BLaER1 treated with 17β-estradiol and CSF1 and Interleukin-3, amounts not matched to agents 10 nM and 100 nM (cell line): ENCODE data around the gene TRDMT1.
"Not testable (repeated sequence)": the region's sequence is repeated elsewhere in the genome, so short reads cannot be mapped to it uniquely, and the experiment has no call there.

Experiments
- H3K27ac ChIP-seq, 11 experiments: shearing (Covaris generic); formaldehyde crosslinking; 2 replicates each; pipeline ENCODE4 v1.8.1; 2022
- H3K27me3 ChIP-seq, 11 experiments: shearing (Covaris generic); formaldehyde crosslinking; 2 replicates each; pipeline ENCODE4 v1.8.1; 2022
- H3K36me3 ChIP-seq, 11 experiments: shearing (Covaris generic); formaldehyde crosslinking; 2 replicates each; pipeline ENCODE4 v1.8.1; 2022
- H3K4me1 ChIP-seq, 10 experiments: shearing (Covaris generic); formaldehyde crosslinking; 2 replicates each; pipeline ENCODE4 v1.8.1; 2022
- H3K4me2 ChIP-seq, 11 experiments: shearing (Covaris generic); formaldehyde crosslinking; 2 replicates each; pipeline ENCODE4 v1.8.1; 2022
- H3K4me3 ChIP-seq, 10 experiments: shearing (Covaris generic); formaldehyde crosslinking; 2 replicates each; pipeline ENCODE4 v1.8.1; 2022
- H3K9ac ChIP-seq, 11 experiments: shearing (Covaris generic); formaldehyde crosslinking; 2 replicates each; pipeline ENCODE4 v1.8.1; 2022
- H3K9me3 ChIP-seq, 11 experiments: shearing (Covaris generic); formaldehyde crosslinking; replicated peaks in 1 of 11; 2 replicates each; pipeline ENCODE4 v1.8.1; 2022
- H4K20me1 ChIP-seq, 11 experiments: shearing (Covaris generic); formaldehyde crosslinking; 2 replicates each; pipeline ENCODE4 v1.8.1; 2022
- Cebpa-rat ChIP-seq, 11 experiments: shearing (Covaris generic); IDR thresholded peaks; 2 replicates each; pipeline ENCODE4 v1.8.1; 2022

TRDMT1 gene

DNA sequence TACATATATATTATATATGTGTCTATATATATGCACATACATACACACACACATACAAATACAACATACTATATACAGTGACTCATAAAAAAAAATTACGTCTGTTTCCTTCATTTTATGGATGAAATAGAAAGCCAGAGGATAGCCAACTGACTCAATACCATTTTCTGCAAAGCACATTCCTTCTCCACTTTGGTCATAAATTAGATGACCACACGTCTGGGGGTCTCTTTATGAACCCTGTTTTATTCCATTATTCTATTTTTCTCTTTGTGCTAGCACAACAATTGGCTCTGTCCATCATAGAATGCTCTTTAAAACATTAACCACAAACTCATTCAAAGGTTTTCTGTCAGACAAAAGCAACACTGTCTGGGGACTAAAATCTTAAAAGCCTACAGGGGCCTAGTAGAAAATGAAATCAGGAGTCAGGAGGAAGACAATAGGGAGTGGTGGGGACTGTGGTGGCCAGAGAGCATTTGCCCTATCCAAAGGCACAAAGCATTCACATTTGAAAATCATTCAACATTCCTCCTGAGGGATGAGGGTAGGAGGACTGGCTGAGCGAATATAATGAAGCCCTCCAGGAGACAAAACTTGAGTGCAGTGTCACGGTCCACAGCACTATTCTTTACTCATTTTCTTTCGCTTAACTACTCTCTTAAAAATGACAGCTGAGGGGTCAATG lies 76.1 kb downstream of the TRDMT1 start:
- Histone ChIP-seq H3K27ac (no peak overlapping the region), H3K9ac (no peak overlapping the region), H4K20me1 (no peaks in the 10 kb centered on the region), H3K4me1 (peaks cover 0 to 26% (median 2%) of the 10 kb centered on the region in 10 experiments; a peak in 8 of 20 replicates), H3K36me3 (no peaks in the 10 kb centered on the region; a peak in 3 of 22 replicates), H3K27me3 (no peaks in the 10 kb centered on the region), H3K4me2 (no peak overlapping the region), H3K4me3 (no peak overlapping the region), H3K9me3 (no peaks in the 10 kb centered on the region)
- no peak for TF ChIP-seq Cebpa-rat (IDR thresholded peaks at IDR 0.05)

DNA sequence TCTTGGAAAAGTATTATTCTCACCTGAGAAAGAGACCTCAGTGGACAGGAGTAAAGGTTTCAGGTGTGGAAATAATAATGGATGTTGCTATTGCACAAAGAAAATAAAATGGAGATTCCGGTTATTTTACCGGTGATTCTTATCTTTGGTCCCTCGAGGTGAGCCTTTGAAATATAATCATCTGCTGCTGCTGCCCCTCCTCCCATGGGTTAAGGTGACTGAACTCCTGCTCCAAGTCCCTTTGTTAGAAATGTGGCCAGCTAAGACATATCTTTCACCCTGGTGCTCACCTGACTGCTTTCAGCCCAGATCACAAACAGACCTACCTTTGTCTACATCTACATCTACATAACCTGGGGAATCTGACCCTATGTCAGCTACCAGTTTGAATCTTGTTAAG lies 77.5 kb downstream of the TRDMT1 start:
- H3K4me2 ChIP-seq, result no peak overlapping the region
- no peaks in the 10 kb centered on the region for H3K27me3 ChIP-seq
- no peaks in the 10 kb centered on the region; a peak in 3 of 22 replicates for H3K36me3 ChIP-seq
- no peaks in the 10 kb centered on the region for H3K9me3 ChIP-seq
- no peak overlapping the region for H3K27ac ChIP-seq
- H4K20me1 ChIP-seq, result no peaks in the 10 kb centered on the region
- no peak overlapping the region for H3K9ac ChIP-seq
- no peak for TF ChIP-seq Cebpa-rat (IDR thresholded peaks at IDR 0.05)
- H3K4me3 ChIP-seq, result no peak overlapping the region
- H3K4me1 ChIP-seq, result peaks cover 0 to 26% (median 2%) of the 10 kb centered on the region in 10 experiments; a peak in 8 of 20 replicates

DNA sequence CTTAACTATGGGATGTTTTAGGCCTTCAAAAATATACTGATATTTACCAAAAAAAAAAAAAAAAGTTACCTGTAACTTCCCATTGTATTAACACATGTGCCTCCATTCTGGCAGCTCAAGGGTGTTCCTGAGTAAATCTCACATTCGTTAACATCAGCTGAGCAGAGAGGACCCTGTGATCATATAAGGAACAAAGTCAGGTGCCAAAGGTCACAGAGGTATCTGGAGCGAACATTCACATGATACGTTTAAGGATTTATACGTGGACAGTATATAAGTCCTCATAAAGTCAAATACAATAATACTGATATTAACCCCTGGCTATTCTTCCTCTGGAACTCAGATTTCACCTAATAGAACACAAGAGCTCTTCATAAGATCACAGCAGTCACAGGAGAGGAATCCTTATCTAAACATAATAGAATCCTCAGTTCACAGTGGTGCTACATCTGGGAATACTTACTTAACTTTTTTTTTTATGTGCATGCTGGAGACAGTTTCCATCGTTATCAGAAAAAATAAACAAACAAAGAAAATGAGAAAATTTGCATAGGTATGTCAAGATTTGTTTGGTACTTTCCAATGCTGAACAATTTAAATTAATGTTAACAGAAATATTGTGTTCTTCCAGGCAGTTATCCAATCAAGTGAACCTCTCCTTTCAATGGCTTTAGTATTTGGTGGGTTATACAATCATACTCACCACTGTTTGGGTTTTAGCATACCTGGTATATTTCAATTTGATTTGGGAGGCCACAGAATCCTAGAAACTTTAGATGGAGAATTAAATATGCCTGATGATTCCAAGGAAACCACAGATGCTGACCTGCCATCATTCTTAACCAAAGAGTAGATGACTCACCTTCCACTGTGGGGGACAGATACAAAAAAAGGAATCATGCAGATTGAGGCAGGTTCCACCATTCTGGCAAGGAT lies 78.5 kb downstream of the TRDMT1 start:
- TF ChIP-seq Cebpa-rat (IDR thresholded peaks at IDR 0.05), result no peak
- H3K27me3 ChIP-seq, result no peaks in the 10 kb centered on the region
- H3K27ac ChIP-seq, result no peak overlapping the region
- H3K36me3 ChIP-seq, result no peaks in the 10 kb centered on the region; a peak in 3 of 22 replicates
- H3K4me3 ChIP-seq, result no peak overlapping the region
- no peaks in the 10 kb centered on the region for H3K9me3 ChIP-seq
- no peak overlapping the region; a peak in 1 of 22 replicates for H3K4me2 ChIP-seq
- H3K9ac ChIP-seq, result no peak overlapping the region
- H4K20me1 ChIP-seq, result no peaks in the 10 kb centered on the region
- peaks cover 0 to 18% (median 0%) of the 10 kb centered on the region in 10 experiments; a peak in 6 of 20 replicates for H3K4me1 ChIP-seq

DNA sequence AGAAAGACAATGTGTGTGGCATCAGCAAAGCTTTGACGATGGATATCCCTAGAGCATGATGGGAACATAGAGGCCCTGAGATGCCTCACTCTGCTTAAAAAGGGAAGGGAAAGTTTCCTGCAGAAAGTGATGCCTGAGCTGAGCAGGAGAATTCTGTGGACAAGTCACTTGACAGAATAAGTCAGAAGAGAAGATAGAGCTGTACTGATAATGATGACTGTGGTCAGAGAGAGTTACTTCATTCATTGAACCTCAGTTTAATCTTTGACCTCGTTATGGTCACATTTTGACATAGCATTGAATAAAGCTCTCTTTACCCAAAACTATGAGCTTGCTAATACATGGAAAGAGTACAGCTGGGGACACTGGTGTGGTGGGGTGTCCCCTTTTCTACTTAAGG lies 79.4 kb downstream of the TRDMT1 start:
- peaks cover 0 to 9% (median 0%) of the 10 kb centered on the region in 10 experiments; a peak in 4 of 20 replicates for H3K4me1 ChIP-seq

DNA sequence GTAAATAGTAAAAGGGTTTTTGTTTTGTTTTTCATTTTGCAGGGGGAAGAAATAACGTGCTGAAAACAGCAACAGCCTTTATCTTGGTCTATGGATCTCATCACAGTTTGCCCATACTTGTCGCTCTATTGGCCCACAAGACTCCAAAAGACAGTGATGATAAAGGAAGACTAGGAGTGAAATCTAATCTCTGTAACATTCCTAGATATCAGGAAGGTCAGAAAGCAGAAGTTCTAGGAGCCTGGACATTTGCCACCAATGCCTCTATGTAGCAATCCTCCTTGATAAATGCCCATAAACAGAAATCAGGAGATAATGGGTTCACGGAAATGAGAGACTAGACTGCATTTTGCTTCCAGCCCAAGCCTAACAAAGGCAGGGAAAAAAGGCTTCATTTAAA lies 80.8 kb downstream of the TRDMT1 start:
- Histone ChIP-seq H3K36me3 (no peaks in the 10 kb centered on the region; a peak in 3 of 22 replicates), H3K9me3 (no peaks in the 10 kb centered on the region), H3K4me1 (0 out of 20 replicates have a peak, but pooled peaks cover 0 to 6% (median 0%) of the 10 kb centered on the region in 10 experiments), H4K20me1 (no peaks in the 10 kb centered on the region), H3K4me3 (no peak overlapping the region), H3K27ac (no peak overlapping the region), H3K4me2 (no peak overlapping the region), H3K27me3 (no peaks in the 10 kb centered on the region), H3K9ac (no peak overlapping the region)
- TF ChIP-seq Cebpa-rat (IDR thresholded peaks at IDR 0.05), result no peak

More for the DNA sequence above, 79.4 kb downstream of the TRDMT1 start:
- Histone ChIP-seq H4K20me1 (no peaks in the 10 kb centered on the region), H3K27me3 (no peaks in the 10 kb centered on the region), H3K27ac (no peak overlapping the region), H3K4me3 (no peak overlapping the region), H3K4me2 (no peak overlapping the region), H3K9ac (no peak overlapping the region), H3K36me3 (no peaks in the 10 kb centered on the region; a peak in 3 of 22 replicates), H3K9me3 (no peaks in the 10 kb centered on the region)
- no peak for TF ChIP-seq Cebpa-rat (IDR thresholded peaks at IDR 0.05)

DNA sequence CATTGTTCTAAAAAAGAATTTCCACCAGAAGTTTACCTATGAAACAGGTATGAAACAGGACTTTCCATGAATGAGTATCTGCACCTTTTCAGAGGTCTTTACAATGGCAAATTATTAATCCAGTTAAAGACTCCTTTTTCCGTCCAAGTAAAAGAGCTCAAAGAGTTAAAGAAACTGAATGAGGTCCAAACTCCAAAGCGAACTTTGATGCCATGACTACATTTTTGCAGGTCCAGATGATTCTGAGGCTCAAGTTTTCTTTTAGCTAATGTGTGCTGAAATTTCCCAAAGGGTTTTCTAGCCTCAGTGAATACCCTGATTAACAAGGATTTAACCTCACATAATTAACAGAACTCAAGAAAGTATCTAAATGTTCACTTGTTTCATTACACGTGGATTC lies 81.6 kb downstream of the TRDMT1 start:
- Histone ChIP-seq H4K20me1 (no peaks in the 10 kb centered on the region), H3K4me2 (no peak overlapping the region), H3K27ac (no peak overlapping the region), H3K9me3 (no peaks in the 10 kb centered on the region), H3K4me1 (0 out of 20 replicates have a peak, but pooled peaks cover 0 to 6% (median 0%) of the 10 kb centered on the region in 10 experiments), H3K27me3 (no peaks in the 10 kb centered on the region), H3K36me3 (no peaks in the 10 kb centered on the region; a peak in 3 of 22 replicates), H3K9ac (no peak overlapping the region), H3K4me3 (no peak overlapping the region)
- TF ChIP-seq Cebpa-rat (IDR thresholded peaks at IDR 0.05), result no peak

DNA sequence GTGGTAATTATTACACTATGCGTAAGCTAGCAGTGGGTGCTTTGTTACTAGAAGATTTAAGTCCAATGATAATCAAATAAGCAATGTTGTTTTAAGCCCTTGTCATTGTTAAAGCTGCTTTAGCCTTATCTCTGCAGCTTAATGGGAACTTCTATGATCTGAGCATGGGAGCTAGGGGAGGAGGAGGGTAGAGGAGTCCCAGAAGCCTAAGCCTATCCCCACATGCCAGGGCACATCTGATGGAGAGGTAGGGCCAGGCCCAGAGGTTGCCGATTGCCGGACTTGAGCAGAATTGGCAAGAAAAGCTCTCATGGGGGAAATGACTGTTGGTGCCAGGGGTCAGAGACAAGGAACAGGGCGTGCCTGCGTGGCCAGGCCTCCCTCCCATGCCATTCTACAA lies 85.3 kb downstream of the TRDMT1 start:
- H4K20me1 ChIP-seq, result no peaks in the 10 kb centered on the region
- no peaks in the 10 kb centered on the region for H3K9me3 ChIP-seq
- H3K4me3 ChIP-seq, result no peak overlapping the region
- no peaks in the 10 kb centered on the region for H3K27me3 ChIP-seq
- no peak overlapping the region for H3K9ac ChIP-seq
- no peaks in the 10 kb centered on the region for H3K36me3 ChIP-seq
- TF ChIP-seq Cebpa-rat (IDR thresholded peaks at IDR 0.05), result no peak
- no peaks in the 10 kb centered on the region for H3K4me1 ChIP-seq
- no peak overlapping the region for H3K27ac ChIP-seq
- no peak overlapping the region for H3K4me2 ChIP-seq

DNA sequence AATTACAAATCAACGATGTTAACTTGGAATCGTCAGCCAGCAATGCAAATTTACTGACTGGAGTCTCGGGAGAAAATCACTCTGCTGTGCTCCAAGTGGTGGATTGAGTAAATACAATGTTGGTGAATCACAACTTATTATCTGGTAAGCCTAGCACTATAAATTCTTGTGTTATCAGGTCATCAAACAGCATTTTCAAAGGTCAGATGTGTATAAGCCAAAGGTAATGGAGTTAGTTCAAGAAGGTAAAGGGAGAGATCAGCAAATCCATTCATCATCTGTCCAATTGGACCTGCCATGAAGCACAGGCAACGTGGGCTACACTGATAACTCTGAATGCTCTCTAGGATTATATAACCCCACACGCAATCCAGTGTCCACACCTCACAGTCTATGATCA lies 85.8 kb downstream of the TRDMT1 start:
- Histone ChIP-seq H3K27ac (no peak overlapping the region), H4K20me1 (no peaks in the 10 kb centered on the region), H3K9ac (no peak overlapping the region), H3K4me2 (no peak overlapping the region), H3K27me3 (no peaks in the 10 kb centered on the region), H3K4me1 (no peaks in the 10 kb centered on the region), H3K36me3 (no peaks in the 10 kb centered on the region), H3K4me3 (no peak overlapping the region), H3K9me3 (no peaks in the 10 kb centered on the region)
- no peak for TF ChIP-seq Cebpa-rat (IDR thresholded peaks at IDR 0.05)

DNA sequence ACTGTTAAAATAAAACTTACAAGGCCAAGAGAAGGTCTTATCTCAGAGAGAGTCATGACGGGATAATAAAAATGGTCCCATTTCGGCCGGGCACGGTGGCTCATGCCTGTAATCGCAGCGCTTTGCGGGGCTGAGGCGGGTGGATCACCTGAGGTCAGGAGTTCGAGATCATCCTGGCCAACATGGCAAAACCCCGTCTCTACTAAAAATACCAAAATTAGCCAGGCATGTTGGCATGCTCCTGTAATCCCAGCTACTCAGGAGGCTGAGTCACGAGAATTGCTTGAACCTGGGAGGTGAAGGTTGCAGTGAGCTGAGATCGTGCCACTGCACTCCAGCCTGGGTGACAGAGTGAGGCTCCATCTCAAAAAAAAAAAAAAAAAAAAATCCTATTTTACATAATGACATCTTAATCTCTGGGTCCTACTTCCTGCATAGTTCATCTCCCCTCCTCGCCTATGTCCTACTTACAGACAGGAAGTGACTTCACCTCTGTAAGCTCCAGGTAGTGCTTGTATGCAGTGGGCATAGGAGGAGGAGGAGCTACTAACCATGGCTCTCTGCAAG lies 86.5 kb downstream of the TRDMT1 start:
- H3K4me2 ChIP-seq, H3K36me3 ChIP-seq: not testable (repeated sequence)

More for the DNA sequence above, 86.5 kb downstream of the TRDMT1 start:
- H3K4me3 ChIP-seq, H4K20me1 ChIP-seq, H3K27me3 ChIP-seq, H3K4me1 ChIP-seq, H3K9me3 ChIP-seq, H3K9ac ChIP-seq, H3K27ac ChIP-seq: not testable (repeated sequence)
